CD4-positive, alpha-beta T cell treated with Interleukin-4 for 1 hour (primary cell): ENCODE results near the gene ZBTB49.

Source experiments
- DNase-seq, 2 donors: peaks; one replicate each; pipeline ENCODE4 v3.0.0-alpha.2; 2020 to 2022

Gene ZBTB49

GRCh38 chr4:4326166-4326565, 36.1 kb downstream of the ZBTB49 start:
- DNase-seq, result no peak

- peak in 1 of 2 donors; percentile 10 for DNase-seq
Measured at GRCh38 chr4:4327652-4328121, 37.6 kb downstream of the ZBTB49 start.

DNA sequence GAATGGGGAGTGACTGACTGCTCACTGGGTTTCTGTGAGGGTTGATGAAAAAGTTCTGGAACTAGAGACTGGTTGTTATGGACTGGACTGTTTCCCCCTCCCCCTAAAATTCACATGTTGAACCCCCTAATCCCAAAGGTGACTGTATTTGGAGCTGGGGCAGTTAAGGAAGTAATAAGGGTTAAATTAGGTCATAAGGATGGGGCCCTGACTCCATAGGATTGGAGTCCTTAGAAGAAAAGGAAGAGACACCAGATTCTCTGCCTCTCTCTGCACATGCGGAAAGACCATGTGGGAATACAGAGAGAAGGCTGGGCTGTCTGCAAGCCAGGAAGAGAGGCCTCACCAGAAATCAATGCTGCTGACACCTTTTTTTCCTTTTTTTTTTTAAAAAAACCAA, 38.2 kb downstream of the ZBTB49 start:
- no peak for DNase-seq

- no peak for DNase-seq
Measured at GRCh38 chr4:4328840-4329239, 38.8 kb downstream of the ZBTB49 start.

DNA sequence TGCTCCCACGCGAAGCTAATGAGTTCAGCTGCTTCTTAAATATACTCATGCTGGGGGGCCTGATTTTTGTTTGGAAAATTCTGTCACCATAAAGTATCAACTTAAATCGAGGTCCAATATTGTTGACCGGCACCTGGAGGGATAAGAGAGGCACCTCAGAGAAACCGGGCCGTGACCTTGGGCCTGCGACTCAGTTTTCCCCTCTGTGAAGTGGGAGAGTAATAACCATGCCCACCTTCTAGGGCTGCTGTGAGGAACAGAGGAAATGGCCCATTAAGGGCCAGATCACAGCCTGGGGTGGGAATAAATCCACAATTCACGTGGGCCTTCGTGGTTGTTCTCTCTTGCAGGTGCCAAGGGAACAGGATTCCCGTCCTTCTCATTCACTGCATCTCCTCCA, 39.4 kb downstream of the ZBTB49 start:
- no peak for DNase-seq

GRCh38 chr4:4330794-4331193, 40.7 kb downstream of the ZBTB49 start:
- DNase-seq, result no peak

DNA sequence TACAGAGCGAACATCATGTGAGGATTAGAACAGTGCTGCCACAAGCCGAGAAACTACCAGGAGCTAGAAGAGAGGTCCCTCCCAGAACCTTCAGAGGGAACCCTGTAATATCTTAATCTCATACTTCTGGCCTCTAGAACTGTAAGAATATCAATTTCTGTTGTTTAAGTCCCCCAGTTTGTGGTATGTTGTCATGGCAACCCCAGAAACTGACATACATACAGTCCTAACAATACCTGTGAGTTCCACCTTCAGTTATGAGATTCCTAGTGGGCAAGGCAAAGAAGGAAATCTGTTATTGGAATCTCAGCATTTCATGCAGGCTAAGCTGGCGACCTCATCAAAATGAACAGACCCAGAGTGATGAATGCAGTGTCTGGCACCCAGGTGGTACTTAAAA, 42.5 kb downstream of the ZBTB49 start:
- DNase-seq, result no peak

DNA sequence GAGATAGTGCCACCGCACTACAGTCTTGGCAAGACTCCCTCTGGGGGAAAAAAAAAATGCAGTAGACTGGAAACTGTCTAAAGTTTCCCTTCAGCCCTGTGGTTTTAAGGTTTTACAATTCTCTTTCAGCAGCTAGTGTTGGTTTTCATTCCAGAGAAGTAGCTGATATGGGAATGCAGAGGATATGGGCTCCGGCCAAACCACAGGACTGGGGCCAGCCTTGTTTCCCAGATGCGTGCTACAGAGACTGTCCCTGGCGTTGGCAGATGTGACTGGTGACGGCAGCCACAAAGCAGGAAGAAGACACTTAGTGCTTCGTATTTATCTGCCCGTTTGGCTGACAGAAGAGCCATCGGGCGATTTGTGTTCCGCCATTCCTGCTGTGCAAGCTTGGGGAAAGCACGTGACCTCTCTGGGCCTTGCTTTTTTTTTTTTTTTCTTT, 43.2 kb downstream of the ZBTB49 start:
- no peak for DNase-seq

DNA sequence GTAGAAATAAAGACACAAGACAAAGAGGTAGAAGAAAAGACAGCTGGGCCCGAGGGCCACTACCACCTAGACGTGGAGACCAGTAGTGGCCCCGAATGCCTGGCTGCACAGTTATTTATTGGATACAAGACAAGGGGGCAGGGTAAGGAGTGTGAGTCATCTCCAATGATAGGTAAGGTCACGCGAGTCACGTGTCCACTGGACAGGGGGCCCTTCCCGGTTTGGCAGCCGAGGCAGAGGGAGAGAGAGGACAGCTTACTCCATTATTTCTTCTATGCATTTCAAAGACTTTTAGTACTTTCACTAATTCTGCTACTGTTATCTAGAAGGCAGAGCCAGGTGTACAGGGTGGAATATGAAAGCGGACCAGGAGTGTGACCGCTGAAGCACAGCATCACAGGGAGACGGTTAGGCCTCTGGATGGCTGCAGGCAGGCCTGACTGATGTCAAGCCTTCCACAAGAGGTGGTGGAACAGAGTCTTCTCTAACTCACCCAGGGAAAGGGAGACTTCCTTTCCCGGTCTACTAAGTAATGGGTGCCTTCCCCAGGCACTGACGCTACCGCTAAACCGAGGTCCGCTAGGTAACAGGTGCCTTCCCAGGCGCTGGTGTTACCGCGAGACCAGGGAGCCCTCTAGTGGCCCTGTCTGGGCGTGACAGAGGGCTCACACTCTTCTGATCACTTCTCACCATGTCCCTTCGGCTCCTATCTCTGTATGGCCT, 44.9 kb downstream of the ZBTB49 start:
- DNase-seq, result peak; percentile 75 to 81

- no peak for DNase-seq
Measured at GRCh38 chr4:4338210-4339001, 48.4 kb downstream of the ZBTB49 start.

- no peak for DNase-seq
Measured at GRCh38 chr4:4339504-4340085, 49.5 kb downstream of the ZBTB49 start.

DNA sequence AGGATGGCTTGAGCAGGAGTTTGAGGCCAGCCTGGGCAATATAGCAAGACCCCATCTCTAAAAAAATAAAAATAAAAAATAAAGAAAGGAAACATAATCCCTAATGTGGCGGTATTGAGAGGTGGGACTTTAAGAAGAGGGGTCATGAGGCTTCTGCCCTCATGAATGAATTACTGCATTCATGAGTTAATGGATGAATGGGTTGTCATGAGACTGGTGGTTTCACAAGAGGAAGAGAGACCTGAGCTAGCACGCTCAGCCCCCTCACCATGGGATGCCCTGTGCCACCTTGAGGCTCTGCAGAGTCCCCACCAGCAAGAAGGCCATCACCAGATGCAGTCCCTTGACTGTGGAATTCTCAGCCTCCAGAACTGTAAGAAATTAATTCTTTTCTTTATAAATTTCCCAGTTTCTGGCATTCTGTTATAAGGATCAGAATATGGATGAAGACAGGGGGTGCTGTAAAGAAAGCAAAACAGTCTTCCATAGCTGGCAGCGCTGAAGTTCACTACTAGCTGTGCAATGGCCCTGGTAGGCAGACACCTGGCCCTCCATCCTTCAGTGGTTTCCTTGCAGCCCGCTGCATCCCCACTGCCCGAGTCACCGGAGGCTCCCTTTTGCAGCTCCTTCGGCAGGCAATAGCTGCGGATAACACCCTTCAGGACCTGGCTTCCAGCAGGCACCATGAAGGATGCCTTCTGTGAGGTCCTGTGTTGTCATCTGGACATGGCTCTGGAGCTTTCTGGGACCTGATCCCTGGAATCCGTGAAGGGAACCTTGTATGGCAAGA, 52.0 kb downstream of the ZBTB49 start:
- no peak for DNase-seq

DNA sequence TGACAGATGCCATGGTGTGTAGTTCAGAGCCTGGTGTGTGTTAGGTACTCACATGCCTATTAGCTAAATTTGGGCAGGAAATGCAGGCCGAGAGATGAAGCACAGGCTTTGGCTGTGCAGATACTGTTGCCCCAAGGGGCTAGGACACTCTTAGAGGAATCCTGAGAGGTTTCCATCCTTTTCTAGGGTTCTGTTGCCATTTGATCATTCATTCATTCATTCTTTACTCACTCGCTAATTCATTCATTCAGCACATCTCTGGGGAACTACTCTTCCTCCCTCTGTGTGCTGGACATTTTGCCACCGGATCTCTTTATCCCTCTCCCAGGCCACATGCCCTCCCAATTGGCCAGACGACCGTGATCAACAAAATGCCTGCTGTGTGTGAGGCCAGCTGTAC, 53.0 kb downstream of the ZBTB49 start:
- DNase-seq, result no peak

DNA sequence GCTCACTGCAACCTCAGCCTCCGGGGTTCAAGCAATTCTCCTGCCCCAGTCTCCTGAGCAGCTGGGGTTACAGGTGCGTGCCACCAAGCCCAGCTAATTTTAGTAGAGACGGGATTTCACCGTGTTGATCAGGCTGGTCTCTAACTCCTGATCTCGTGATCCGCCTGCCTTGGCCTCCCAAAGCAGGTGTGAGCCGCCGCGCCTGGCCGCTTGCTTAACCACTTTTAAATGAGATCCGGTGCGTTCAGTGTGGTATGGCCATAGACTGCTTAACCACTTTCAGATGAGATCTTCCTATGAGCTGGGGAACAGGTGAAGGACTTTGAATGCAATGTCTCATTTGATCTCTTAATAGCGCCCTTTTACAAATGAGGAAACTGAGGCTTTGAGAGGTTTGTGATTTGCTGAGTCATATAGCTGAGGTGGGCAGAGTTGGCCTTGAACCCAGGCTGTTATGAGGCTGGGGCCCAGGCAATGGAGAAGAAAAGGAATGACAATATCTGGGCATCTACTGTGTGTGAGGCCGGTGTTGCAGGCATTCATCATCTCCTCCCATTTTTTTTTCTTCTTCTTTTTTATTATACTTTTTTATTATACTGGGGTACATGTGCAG, 55.0 kb downstream of the ZBTB49 start:
- DNase-seq, result peak in 1 of 2 donors; percentile 16

DNA sequence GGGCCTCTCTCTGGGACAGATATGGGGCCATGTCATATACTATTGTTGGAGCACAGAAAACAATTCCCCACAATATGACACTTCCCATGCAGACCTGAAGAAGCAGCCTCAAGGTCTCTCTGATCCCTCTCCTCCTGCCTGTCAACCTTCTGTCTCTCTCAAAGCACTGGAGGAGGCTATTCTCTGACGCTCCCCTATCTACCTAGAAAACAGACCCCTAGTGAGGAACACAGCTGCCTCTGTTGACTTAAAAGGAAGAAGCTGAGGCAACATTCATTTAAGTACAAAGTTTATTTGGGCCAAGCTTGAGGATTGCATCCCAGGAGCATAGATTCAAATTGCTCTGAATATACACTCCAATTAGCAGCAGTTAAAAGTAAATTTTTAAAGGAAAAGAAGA, 57.5 kb downstream of the ZBTB49 start:
- DNase-seq, result no peak

DNA sequence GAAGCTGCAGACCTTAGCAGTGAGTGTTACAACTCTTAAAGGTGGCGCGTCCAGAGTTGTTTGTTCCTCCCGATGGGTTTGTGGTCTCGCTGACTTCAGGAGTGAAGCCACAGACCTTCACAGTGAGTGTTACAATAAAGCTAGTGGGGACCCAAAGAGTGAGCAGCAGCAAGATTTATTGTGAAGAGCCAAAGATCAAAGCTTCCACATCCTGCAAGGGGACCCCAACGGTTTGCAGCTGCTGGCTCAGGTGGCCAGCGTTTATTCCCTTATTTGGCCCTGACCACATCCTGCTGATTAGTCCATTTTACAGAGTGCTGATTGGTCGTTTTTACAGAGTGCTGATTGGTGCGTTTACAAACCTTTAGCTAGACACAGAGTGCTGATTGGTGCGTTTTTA, 58.5 kb downstream of the ZBTB49 start:
- DNase-seq, result peak; percentile 63 to 73

- DNase-seq, result no peak
Measured at GRCh38 chr4:4349867-4350266, 59.8 kb downstream of the ZBTB49 start.

- DNase-seq, result no peak
Measured at GRCh38 chr4:4350909-4351308, 60.9 kb downstream of the ZBTB49 start.

DNA sequence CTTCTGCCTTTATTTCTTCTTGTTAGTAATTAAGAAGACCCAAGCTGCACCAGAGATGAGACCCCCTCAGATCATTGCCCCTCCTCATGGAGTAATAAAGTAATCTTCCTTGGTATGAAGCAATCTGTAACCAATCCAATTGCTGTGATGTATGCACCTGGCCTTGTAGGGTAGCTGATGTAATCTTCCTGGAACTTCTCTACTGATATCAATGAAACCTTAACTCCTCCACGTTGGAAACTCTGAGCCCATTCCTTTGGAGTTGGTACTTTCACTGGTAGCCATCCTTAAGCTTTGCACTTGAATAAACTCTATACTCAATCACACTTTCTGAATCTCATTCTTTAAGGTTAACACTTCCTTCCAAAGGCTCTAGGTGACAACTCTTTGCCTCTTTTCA, 65.3 kb downstream of the ZBTB49 start:
- DNase-seq, result no peak

- no peak for DNase-seq
Measured at GRCh38 chr4:4356106-4357041, 66.3 kb downstream of the ZBTB49 start.

DNA sequence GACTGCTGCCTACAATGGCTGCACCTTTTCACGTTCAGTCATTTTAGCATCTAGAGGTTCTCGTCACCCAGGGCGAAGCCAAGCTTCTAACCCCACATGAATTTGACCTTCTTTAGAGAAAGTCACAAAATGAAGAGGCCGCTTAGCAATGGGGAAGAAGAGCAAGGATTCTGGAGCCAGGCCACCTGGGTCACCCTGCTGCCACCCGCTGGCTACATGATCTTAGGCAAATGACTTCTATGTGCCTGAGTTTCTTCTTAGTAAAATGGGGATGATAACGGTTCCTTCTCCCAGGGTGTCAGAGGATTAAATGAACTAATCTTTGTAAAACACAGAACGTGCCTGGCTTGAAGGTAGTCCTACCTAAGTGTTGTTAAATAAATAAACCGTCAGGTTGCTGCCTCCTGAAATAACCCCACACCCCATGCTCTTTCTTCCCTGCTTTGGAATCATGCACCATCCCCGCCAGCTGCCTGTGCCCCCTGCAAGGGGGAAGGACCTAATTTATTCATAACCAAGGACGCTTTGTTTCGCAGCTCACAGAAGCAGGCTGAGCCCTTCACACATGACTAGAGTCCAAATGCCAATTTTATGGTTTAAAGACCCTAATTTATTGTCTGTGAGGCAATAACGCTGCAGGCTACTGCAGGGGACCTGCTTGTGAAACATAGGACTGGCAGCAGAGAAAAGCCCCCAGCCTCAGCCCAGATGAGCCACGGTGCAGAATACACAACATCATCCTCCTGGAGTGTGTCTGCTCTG, 68.2 kb downstream of the ZBTB49 start:
- DNase-seq, result no peak
